SK-N-SH treated with all-trans-retinoic acid at 6 μM for 48 hours (cell line): ENCODE results near the gene SLC25A48.

ENCODE experiments used
- ATAC-seq: fragments of 200-7000 bp; cut with Tn5 transposase; 3 replicates; pipeline ENCODE4 v1.9.1; 2020; ENCODE audit warnings: mild to moderate bottlenecking, moderate library complexity
- ARNTL ChIP-seq: fragments of 450-650 bp; formaldehyde crosslinking; IDR thresholded peaks from 2 replicates; pipeline ENCODE4 v1.5.0; 2020; ENCODE audit warnings: low read depth, mild to moderate bottlenecking, moderate library complexity, borderline replicate concordance
- BACH2 ChIP-seq: fragments of 250-450 bp; sonication (Bioruptor Pico); IDR thresholded peaks from 2 replicates; pipeline ENCODE4 v1.9.0; 2021; ENCODE audit warnings: mild to moderate bottlenecking, borderline replicate concordance
- CREB5 ChIP-seq: fragments of 250-450 bp; sonication (Bioruptor Pico); IDR thresholded peaks from 2 replicates; pipeline ENCODE4 v1.5.1; 2020; ENCODE audit warnings: low read depth, mild to moderate bottlenecking, moderate library complexity
- CSDC2 ChIP-seq: fragments of 250-450 bp; sonication (Bioruptor Pico); IDR thresholded peaks from 2 replicates; pipeline ENCODE4 v1.5.0; 2020; ENCODE audit warnings: mild to moderate bottlenecking, moderate library complexity
- CSRNP3 ChIP-seq: fragments of 250-450 bp; sonication (Bioruptor Pico); IDR thresholded peaks from 2 replicates; pipeline ENCODE4 v1.5.1; 2021; ENCODE audit warnings: mild to moderate bottlenecking, moderate library complexity
- ESRRG ChIP-seq: fragments of 250-450 bp; sonication (Bioruptor Pico); IDR thresholded peaks from 2 replicates; pipeline ENCODE4 v1.6.1; 2021; ENCODE audit warnings: mild to moderate bottlenecking
- ISL1 ChIP-seq: fragments of 250-450 bp; sonication (Bioruptor Pico); IDR thresholded peaks from 2 replicates; pipeline ENCODE4 v2.1.2; 2022; ENCODE audit warnings: mild to moderate bottlenecking, moderate library complexity
- OSR1 ChIP-seq: fragments of 250-450 bp; sonication (Bioruptor Pico); IDR thresholded peaks from 2 replicates; pipeline ENCODE4 v1.8.0; 2022; ENCODE audit warnings: moderate library complexity, mild to moderate bottlenecking, inconsistent platforms
- PATZ1 ChIP-seq: fragments of 250-450 bp; sonication (Bioruptor Pico); IDR thresholded peaks from 2 replicates; pipeline ENCODE4 v1.8.0; 2020; ENCODE audit warnings: mild to moderate bottlenecking, moderate library complexity, borderline replicate concordance
- POU6F1 ChIP-seq: fragments of 250-450 bp; sonication (Bioruptor Pico); IDR thresholded peaks from 2 replicates; pipeline ENCODE4 v1.8.0; 2021; ENCODE audit warnings: low read depth, mild to moderate bottlenecking, moderate library complexity, borderline replicate concordance
- RARB ChIP-seq: fragments of 250-450 bp; sonication (Bioruptor Pico); IDR thresholded peaks from 2 replicates; pipeline ENCODE4 v1.8.0; 2021; ENCODE audit warnings: mild to moderate bottlenecking, moderate library complexity
- SNAI2 ChIP-seq: fragments of 250-450 bp; sonication (Bioruptor Pico); IDR thresholded peaks from 2 replicates; pipeline ENCODE4 v1.5.0; 2020; ENCODE audit warnings: mild to moderate bottlenecking, moderate library complexity
- TCF4 ChIP-seq: fragments of 250-450 bp; sonication (Bioruptor Pico); IDR thresholded peaks from 2 replicates; pipeline ENCODE4 v1.8.0; 2021; ENCODE audit warnings: mild to moderate bottlenecking, moderate library complexity, borderline replicate concordance
- TOX ChIP-seq: fragments of 250-450 bp; sonication (Bioruptor Pico); IDR thresholded peaks from 2 replicates; pipeline ENCODE4 v1.8.0; 2021; ENCODE audit warnings: mild to moderate bottlenecking, moderate library complexity, borderline replicate concordance
- ZC3H10 ChIP-seq: fragments of 250-450 bp; sonication (Bioruptor Pico); IDR thresholded peaks from 2 replicates; pipeline ENCODE4 v1.5.1; 2021; ENCODE audit warnings: mild to moderate bottlenecking, moderate library complexity
- ZFP3 ChIP-seq: fragments of 250-450 bp; sonication (Bioruptor Pico); IDR thresholded peaks from 2 replicates; pipeline ENCODE4 v1.5.0; 2020; ENCODE audit warnings: mild to moderate bottlenecking, moderate library complexity
- ZFP30 ChIP-seq: fragments of 450-650 bp; formaldehyde crosslinking; IDR thresholded peaks from 2 replicates; pipeline ENCODE4 v1.5.0; 2022; ENCODE audit warnings: mild to moderate bottlenecking, moderate library complexity
- ZNF565 ChIP-seq: fragments of 450-650 bp; formaldehyde crosslinking; conservative IDR thresholded peaks from 2 replicates; pipeline ENCODE4 v1.5.0; 2020; ENCODE audit warnings: low read depth, mild to moderate bottlenecking, moderate library complexity
- ZNF70 ChIP-seq: fragments of 450-650 bp; formaldehyde crosslinking; IDR thresholded peaks from 2 replicates; pipeline ENCODE4 v1.5.0; 2020; ENCODE audit warnings: mild to moderate bottlenecking, moderate library complexity
- ZNF8 ChIP-seq: fragments of 450-650 bp; formaldehyde crosslinking; IDR thresholded peaks from 2 replicates; pipeline ENCODE4 v1.5.0; 2020; ENCODE audit warnings: mild to moderate bottlenecking, moderate library complexity

Gene SLC25A48

GRCh38 chr5:135890867-135891266 lies 56.4 kb downstream of the SLC25A48 start (continued):
- no peak for TF ChIP-seq CREB5
- no peak for TF ChIP-seq RARB (CRISPR knock-in tag)
- no peak for TF ChIP-seq ISL1 (CRISPR knock-in tag)
- no peak for TF ChIP-seq CSDC2 (CRISPR knock-in tag)
- TF ChIP-seq ZNF70 (CRISPR knock-in tag): no peak
- TF ChIP-seq OSR1 (CRISPR knock-in tag): no peak
- TF ChIP-seq BACH2 (CRISPR knock-in tag): no peak

GRCh38 chr5:135891268-135891667 lies 56.8 kb downstream of the SLC25A48 start:
- TF ChIP-seq ZFP30 (CRISPR knock-in tag) (no peak), PATZ1 (CRISPR knock-in tag) (no peak), CSDC2 (CRISPR knock-in tag) (no peak), ZC3H10 (CRISPR knock-in tag) (no peak), CREB5 (no peak), CSRNP3 (CRISPR knock-in tag) (no peak), TCF4 (CRISPR knock-in tag) (no peak), ESRRG (CRISPR knock-in tag) (no peak), ZNF8 (CRISPR knock-in tag) (no peak), ZNF565 (CRISPR knock-in tag) (no peak), ZFP3 (no peak), ISL1 (CRISPR knock-in tag) (no peak), SNAI2 (no peak), POU6F1 (CRISPR knock-in tag) (no peak), TOX (CRISPR knock-in tag) (no peak)
- ATAC-seq: no peak

- peak; percentile 58 for ATAC-seq
- TF ChIP-seq BACH2 (CRISPR knock-in tag) (no peak), SNAI2 (no peak), TOX (CRISPR knock-in tag) (no peak), OSR1 (CRISPR knock-in tag) (no peak), ARNTL (CRISPR knock-in tag) (no peak), ZFP3 (no peak), PATZ1 (CRISPR knock-in tag) (no peak), ZNF565 (CRISPR knock-in tag) (no peak), ZC3H10 (CRISPR knock-in tag) (no peak), POU6F1 (CRISPR knock-in tag) (no peak), ISL1 (CRISPR knock-in tag) (no peak)
Measured at GRCh38 chr5:135891791-135892190, 57.3 kb downstream of the SLC25A48 start.
